ENCODE measurements around the gene TMEM11. TPM values are rescaled to one million over a fixed set of nuclear protein-coding genes. Genes with fewer than 3 reads are reported as not detected.
A peak's percentile ranks its signal among the peaks of the same experiment; 100 is the strongest.

The TMEM11 gene
- total and polyA plus RNA-seq, 2 of the 8 experiments (the other 6 are each of a cell fraction or from before 2014, with no cell fraction given) = 33.3 to 90.4 TPM

DNA sequence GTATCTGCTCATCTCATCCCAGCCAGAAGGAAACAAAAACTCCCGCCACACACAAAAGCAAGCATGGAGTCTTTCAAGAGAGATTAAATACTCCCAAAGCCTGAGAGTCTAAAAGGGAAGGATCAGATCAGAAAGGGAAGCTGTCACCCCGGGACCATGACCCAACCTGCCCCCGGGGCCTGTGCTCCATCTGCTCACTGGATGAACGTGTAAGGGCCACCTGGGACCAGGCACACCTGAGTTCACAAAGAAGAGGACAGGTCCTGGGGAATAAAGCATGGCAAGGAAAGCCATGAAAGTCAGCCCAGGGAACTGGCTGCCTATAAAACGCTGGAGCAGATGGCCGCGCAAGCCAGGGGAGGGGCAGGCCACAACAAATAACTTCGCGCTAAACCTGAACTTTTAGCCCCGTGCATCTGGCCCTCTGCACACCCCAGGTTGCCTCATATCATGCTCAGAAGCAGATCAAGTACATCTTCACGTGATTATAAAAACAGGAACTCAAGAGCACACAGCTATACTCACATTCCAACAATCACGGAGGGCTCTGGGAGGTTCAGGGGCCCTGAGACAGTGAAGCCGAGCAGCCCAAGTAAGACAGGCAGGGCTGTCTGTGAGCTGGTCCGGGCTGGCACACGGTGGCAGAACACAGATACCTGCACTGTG, 3.4 kb downstream of the TMEM11 start:
- Histone ChIP-seq H2AK5ac (ENCODE audit: low read depth, low read length) (no peak overlapping the region), H3K27me3 (replicated peaks in 1 of 4; ENCODE audit: control insufficient read depth in 3 of 4, extremely low read depth in 1 of 4, insufficient read depth in 3 of 4, low read length in 3 of 4) (no peaks in the 10 kb centered on the region), H2BK20ac (ENCODE audit: low read length) (no peak overlapping the region), H2BK15ac (ENCODE audit: low read length) (no peak overlapping the region), H3K27ac (ENCODE audit: low read depth, low read length) (no peak overlapping the region), H3K9ac (replicated peaks in 1 of 4; ENCODE audit: extremely low read depth in 1 of 4, low read depth in 3 of 4, low read length in 3 of 4) (no peak overlapping the region), H3K79me2 (ENCODE audit: control insufficient read depth in 1 of 2, insufficient read depth in 2 of 2, low read length in 2 of 2) (peaks cover 56 to 82% of the 10 kb centered on the region in 2 experiments), H3K36me3 (ENCODE audit: control insufficient read depth in 2 of 4, insufficient read depth in 4 of 4, low read length in 3 of 4) (peaks cover 0 to 18% (median 4%) of the 10 kb centered on the region in 4 experiments; a peak in 4 of 8 replicates), H4K91ac (replicated peaks; ENCODE audit: insufficient read length, low read length) (no peak overlapping the region), H3K9me3 (ENCODE audit: insufficient read depth in 2 of 2, low read depth in 1 of 2, low read length in 1 of 2) (no peaks in the 10 kb centered on the region), H2AFZ (ENCODE audit: low read length) (no peak overlapping the region), H3K4me1 (replicated peaks in 1 of 4; ENCODE audit: control insufficient read depth in 3 of 4, insufficient read depth in 4 of 4, low read length in 3 of 4) (peaks cover 0 to 14% (median 5%) of the 10 kb centered on the region in 4 experiments; a peak in 4 of 7 replicates), H3K4me2 (ENCODE audit: insufficient read depth in 1 of 2, low read depth in 2 of 2, low read length in 2 of 2) (no peak overlapping the region; a peak in 1 of 4 replicates), H3K23ac (ENCODE audit: insufficient read length) (no peak overlapping the region), H3K4ac (replicated peaks; ENCODE audit: insufficient read length, low read depth, low read length) (no peak overlapping the region), H4K20me1 (replicated peaks in 1 of 2; ENCODE audit: control insufficient read depth in 1 of 2, insufficient read depth in 2 of 2, low read length in 2 of 2) (peaks cover 32 to 38% of the 10 kb centered on the region in 2 experiments), H2BK5ac (ENCODE audit: low read depth, low read length) (no peak overlapping the region), H4K8ac (ENCODE audit: extremely low read depth, insufficient read depth, low read length) (peak overlapping the region; percentile 18; the same call in 1 of the 2 replicates), H2BK12ac (ENCODE audit: low read depth, low read length) (no peak overlapping the region), H3K14ac (ENCODE audit: insufficient read length) (no peak overlapping the region), H4K5ac (ENCODE audit: insufficient read length, low read depth, low read length) (no peak overlapping the region), H2BK120ac (replicated peaks; ENCODE audit: low read depth, low read length) (no peak overlapping the region), H3K4me3 (ENCODE audit: extremely low read depth in 1 of 4, insufficient read depth in 2 of 4, low read depth in 3 of 4, low read length in 4 of 4) (no peak overlapping the region), H3K23me2 (ENCODE audit: low read depth, low read length) (peaks cover 8% of the 10 kb centered on the region), H3K18ac (ENCODE audit: extremely low read depth, low read length) (no peak overlapping the region), H3K79me1 (ENCODE audit: low read depth, low read length) (peaks cover 18% of the 10 kb centered on the region), H3K56ac (replicated peaks; ENCODE audit: insufficient read length, low read depth, low read length) (no peak overlapping the region)
- no peak for DNase-seq (ENCODE audit: low read depth in 1 of 2, low spot score in 2 of 2)
- CTCF ChIA-PET (ENCODE audit: partially characterized antibody) = interaction anchor here (0.8 to 3.6 kb wide), 9 partner anchors 10 to 167 kb away, joined by 3 to 28 read pairs (median 4); no protein-coding TSS in a partner anchor
- POLR2A ChIA-PET (ENCODE audit: partially characterized antibody) = interaction anchor here (1.3 to 4.9 kb wide), 5 partner anchors 7 to 169 kb away, joined by 3 to 42 read pairs (median 5); no protein-coding TSS in a partner anchor
- no peak for FAIRE-seq
- WGBS, 2 experiments (ENCODE audit: extremely low coverage in 1 of 2, insufficient coverage in 1 of 2, insufficient read length in 1 of 2, insufficient replicate concordance in 2 of 2, low coverage in 1 of 2, low lambda C conversion rate in 2 of 2, missing lambda C conversion rate in 1 of 2) = 95% methylated on average over 15 of the region's 15 CpGs; no CpG with 5 or more reads in 1 of the 2 experiments
- no peak for TF ChIP-seq GTF2F1 (IDR thresholded peaks at IDR 0.05; ENCODE audit: borderline replicate concordance, low read depth, low read length)
- no peak for TF ChIP-seq ASH2L (IDR thresholded peaks at IDR 0.05; ENCODE audit: low read length)
- TF ChIP-seq TAF1 (IDR thresholded peaks at IDR 0.05; ENCODE audit: low read depth, low read length) = no peak

All from H1 (cell line).